Measurements from ENCODE around the gene KCNG3.

GRCh38 chr2:42443718-42444399, 49.9 kb downstream of the KCNG3 start:
- TF ChIP-seq CTCF (IDR thresholded peaks at IDR 0.05) (no peak), ZFX (IDR thresholded peaks at IDR 0.05; ENCODE audit: borderline replicate concordance) (no peak)
